Calu3 (cell line): ENCODE results near the gene KCNT2. TPM values are rescaled to one million over a fixed set of nuclear protein-coding genes. Genes with fewer than 3 reads are reported as not detected.

Source experiments
- BruUV-seq: library from RNA; stranded (reverse); fragments of 400-500 nt; replicated peaks from 2 replicates; lab custom pipeline; 2021; lab: Mats Ljungman, UMichigan
- CTCF ChIA-PET: fragments of 300-600 bp; sonication (Branson Sonifier 250); formaldehyde crosslinking; loops from one replicate; lab custom pipeline; 2022; ENCODE audit warnings: antibody characterized with exemption; lab: Charles Lee
- DNase-seq: peaks from one replicate; pipeline ENCODE4 v3.0.0; 2022
- H3K27ac Mint-ChIP-seq: one replicate; pipeline ENCODE4 v1.8.0; 2022; ENCODE audit warnings: mixed read lengths; ENCODE audit not compliant: unreplicated experiment
- H3K27me3 Mint-ChIP-seq: one replicate; pipeline ENCODE4 v1.8.0; 2022; ENCODE audit warnings: mixed read lengths; ENCODE audit not compliant: unreplicated experiment
- H3K36me3 Mint-ChIP-seq: one replicate; pipeline ENCODE4 v1.8.0; 2022; ENCODE audit warnings: mild to moderate bottlenecking, moderate library complexity, mixed read lengths; ENCODE audit not compliant: insufficient read depth, unreplicated experiment
- H3K4me1 Mint-ChIP-seq: one replicate; pipeline ENCODE4 v1.8.0; 2022; ENCODE audit warnings: mild to moderate bottlenecking, low read depth, mixed read lengths; ENCODE audit not compliant: unreplicated experiment
- H3K4me3 Mint-ChIP-seq: one replicate; pipeline ENCODE4 v1.8.0; 2022; ENCODE audit warnings: mild to moderate bottlenecking, low read depth, moderate library complexity, mixed read lengths; ENCODE audit not compliant: unreplicated experiment
- H3K9me3 Mint-ChIP-seq: one replicate; pipeline ENCODE4 v1.8.0; 2022; ENCODE audit warnings: low read depth, mixed read lengths; ENCODE audit not compliant: unreplicated experiment
- CTCF ChIP-seq: fragments of 200-600 bp; IDR thresholded peaks from one replicate; pipeline ENCODE4 v1.8.0; 2022; ENCODE audit warnings: antibody characterized with exemption; ENCODE audit not compliant: unreplicated experiment
- intact Hi-C: fragments of 100-400 bp; cut with micrococcal nuclease; formaldehyde crosslinking; loops from one replicate; pipeline ENCODE4 v1.10.0; 2022; ENCODE audit not compliant: unreplicated experiment
- total RNA-seq: library from RNA; stranded (reverse); gene quantifications from 2 replicates; pipeline ENCODE4 v1.2.3, GENCODE V29; 2022

KCNT2 gene
- total RNA-seq, 1 experiment from 2014 or later = 3.3 TPM

- H3K27me3 Mint-ChIP-seq = no peaks in the 10 kb centered on the region
- no peak overlapping the region for H3K4me3 Mint-ChIP-seq
- no peak overlapping the region for H3K27ac Mint-ChIP-seq
- no TSS peak for BruUV-seq
- CTCF ChIA-PET = no interaction called here
- DNase-seq = no peak
- no peak for TF ChIP-seq CTCF
- H3K36me3 Mint-ChIP-seq = no peaks in the 10 kb centered on the region
- H3K9me3 Mint-ChIP-seq = no peaks in the 10 kb centered on the region
- intact Hi-C loops = no loop called here
- no peaks in the 10 kb centered on the region for H3K4me1 Mint-ChIP-seq
These were observed 30.9 kb downstream of the KCNT2 start for GRCh38 chr1:196577386-196577785.

- no peak overlapping the region for H3K4me3 Mint-ChIP-seq
- intact Hi-C loops = no loop called here
- H3K9me3 Mint-ChIP-seq = peaks cover 2% of the 10 kb centered on the region
- CTCF ChIA-PET = no interaction called here
- H3K27me3 Mint-ChIP-seq = no peaks in the 10 kb centered on the region
- no peak for TF ChIP-seq CTCF
- DNase-seq = no peak
- no TSS peak for BruUV-seq
- H3K36me3 Mint-ChIP-seq = no peaks in the 10 kb centered on the region
- H3K4me1 Mint-ChIP-seq = no peaks in the 10 kb centered on the region
- H3K27ac Mint-ChIP-seq = no peak overlapping the region
These were observed 35.0 kb downstream of the KCNT2 start for GRCh38 chr1:196573226-196573625.

- Mint-ChIP-seq H3K27me3 (no peaks in the 10 kb centered on the region), H3K4me1 (no peaks in the 10 kb centered on the region), H3K9me3 (peaks cover 1% of the 10 kb centered on the region), H3K27ac (no peak overlapping the region), H3K36me3 (no peaks in the 10 kb centered on the region), H3K4me3 (no peak overlapping the region)
- BruUV-seq = no TSS peak
- DNase-seq = no peak
- CTCF ChIA-PET = no interaction called here
- TF ChIP-seq CTCF = no peak
- intact Hi-C loops = no loop called here
These were observed 41.0 kb downstream of the KCNT2 start for GRCh38 chr1:196567238-196567637.

- H3K9me3 Mint-ChIP-seq = no peaks in the 10 kb centered on the region
- intact Hi-C loops = no loop called here
- no peaks in the 10 kb centered on the region for H3K36me3 Mint-ChIP-seq
- no peaks in the 10 kb centered on the region for H3K27me3 Mint-ChIP-seq
- TF ChIP-seq CTCF = no peak
- no peak for DNase-seq
- no peak overlapping the region for H3K27ac Mint-ChIP-seq
- H3K4me1 Mint-ChIP-seq = no peaks in the 10 kb centered on the region
- BruUV-seq = no TSS peak
- CTCF ChIA-PET = no interaction called here
- H3K4me3 Mint-ChIP-seq = no peak overlapping the region
These were observed 44.5 kb downstream of the KCNT2 start for GRCh38 chr1:196563768-196564167.
